ENCODE results near the gene ARHGAP6. TPM values are rescaled to one million over a fixed set of nuclear protein-coding genes. Genes with fewer than 3 reads are reported as not detected.

The ARHGAP6 gene
- total and polyA plus RNA-seq, 2 of the 4 experiments (the other 2 are of a cell fraction), result 1.4 to 1.8 TPM

GRCh38 chrX:11553594-11553993, 112.1 kb downstream of the ARHGAP6 start:
- Histone ChIP-seq H2BK5ac (ENCODE audit: low read depth, low read length, poor library complexity, severe bottlenecking) (no peak overlapping the region), H3K14ac (replicated peaks; ENCODE audit: low read depth, low read length) (no peak overlapping the region), H2BK15ac (ENCODE audit: low read depth, low read length) (no peak overlapping the region), H3K4me2 (ENCODE audit: low read depth, low read length) (no peak overlapping the region), H3K23ac (ENCODE audit: low read depth, low read length) (no peak overlapping the region), H3K56ac (ENCODE audit: extremely low read depth, insufficient read depth, low read length) (no peak overlapping the region), H2BK120ac (ENCODE audit: low read depth, low read length) (no peak overlapping the region), H3K4ac (ENCODE audit: low read depth, low read length) (no peak overlapping the region), H3K27me3 (ENCODE audit: control insufficient read depth, insufficient read depth, low read length) (no peaks in the 10 kb centered on the region), H2AFZ (replicated peaks; ENCODE audit: low read length, poor library complexity) (no peak overlapping the region), H2BK20ac (ENCODE audit: low read depth, low read length) (no peak overlapping the region), H4K91ac (ENCODE audit: insufficient read depth, low read depth, low read length) (no peak overlapping the region), H2AK9ac (replicated peaks; ENCODE audit: low read depth, low read length, poor library complexity) (no peak overlapping the region), H3K4me3 (ENCODE audit: insufficient read depth, low read depth, low read length) (no peak overlapping the region), H3K36me3 (ENCODE audit: control insufficient read depth, insufficient read depth, low read length) (no peaks in the 10 kb centered on the region), H3K9me3 (ENCODE audit: control insufficient read depth, insufficient read depth, low read length) (no peaks in the 10 kb centered on the region), H4K5ac (ENCODE audit: low read depth, low read length) (no peak overlapping the region), H3K27ac (ENCODE audit: insufficient read depth, low read length) (no peak overlapping the region), H4K8ac (ENCODE audit: low read depth in 2 of 2, low read length in 2 of 2) (no peak overlapping the region), H2AK5ac (ENCODE audit: low read depth, low read length) (no peak overlapping the region), H4K20me1 (ENCODE audit: insufficient read depth, low read length) (no peaks in the 10 kb centered on the region), H3K9me1 (ENCODE audit: insufficient read depth, low read length) (no peaks in the 10 kb centered on the region), H3K9ac (ENCODE audit: low read depth, low read length) (no peak overlapping the region), H3K4me1 (ENCODE audit: control insufficient read depth, insufficient read depth, low read length) (no peaks in the 10 kb centered on the region), H3K18ac (ENCODE audit: low read depth, low read length) (no peak overlapping the region), H3K79me1 (ENCODE audit: low read depth in 1 of 2, low read length in 2 of 2) (no peaks in the 10 kb centered on the region)
- dilution Hi-C loops (cut with HindIII; ENCODE audit: low sequenced_read_pairs, unreplicated experiment), result no loop called here
- ATAC-seq (ENCODE audit: low read depth) (no peak), DNase-seq (no peak)
- BruUV-seq (replicated peaks), result no TSS peak
- in situ Hi-C loops (cut with MboI; ENCODE audit: low sequenced_read_pairs), result no loop called here
- ChIA-PET CTCF (no interaction called here), POLR2A (ENCODE audit: unreplicated experiment) (no interaction called here)
- TF ChIP-seq ELK1 (IDR thresholded peaks at IDR 0.05; ENCODE audit: borderline replicate concordance, low read depth, low read length), result no peak
- no peak for TF ChIP-seq MAFK (IDR thresholded peaks at IDR 0.05; ENCODE audit: low read depth, low read length)
- no peak for TF ChIP-seq NFE2L2 (IDR thresholded peaks at IDR 0.05; ENCODE audit: low read depth, low read length)
- no peak for TF ChIP-seq SMC3 (IDR thresholded peaks at IDR 0.05; ENCODE audit: low read depth, low read length)
- TF ChIP-seq CEBPB (IDR thresholded peaks at IDR 0.05; ENCODE audit: low read depth, low read length), result no peak
- WGBS, 2 experiments (ENCODE audit: extremely low coverage in 2 of 2, insufficient read length in 1 of 2), result no CpG with 5 or more reads among the region's 1 CpG
- intact Hi-C loops (cut with micrococcal nuclease), result no loop called here
